ENCODE data around the gene IFT27.

IFT27 gene, protein sequence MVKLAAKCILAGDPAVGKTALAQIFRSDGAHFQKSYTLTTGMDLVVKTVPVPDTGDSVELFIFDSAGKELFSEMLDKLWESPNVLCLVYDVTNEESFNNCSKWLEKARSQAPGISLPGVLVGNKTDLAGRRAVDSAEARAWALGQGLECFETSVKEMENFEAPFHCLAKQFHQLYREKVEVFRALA

DNA sequence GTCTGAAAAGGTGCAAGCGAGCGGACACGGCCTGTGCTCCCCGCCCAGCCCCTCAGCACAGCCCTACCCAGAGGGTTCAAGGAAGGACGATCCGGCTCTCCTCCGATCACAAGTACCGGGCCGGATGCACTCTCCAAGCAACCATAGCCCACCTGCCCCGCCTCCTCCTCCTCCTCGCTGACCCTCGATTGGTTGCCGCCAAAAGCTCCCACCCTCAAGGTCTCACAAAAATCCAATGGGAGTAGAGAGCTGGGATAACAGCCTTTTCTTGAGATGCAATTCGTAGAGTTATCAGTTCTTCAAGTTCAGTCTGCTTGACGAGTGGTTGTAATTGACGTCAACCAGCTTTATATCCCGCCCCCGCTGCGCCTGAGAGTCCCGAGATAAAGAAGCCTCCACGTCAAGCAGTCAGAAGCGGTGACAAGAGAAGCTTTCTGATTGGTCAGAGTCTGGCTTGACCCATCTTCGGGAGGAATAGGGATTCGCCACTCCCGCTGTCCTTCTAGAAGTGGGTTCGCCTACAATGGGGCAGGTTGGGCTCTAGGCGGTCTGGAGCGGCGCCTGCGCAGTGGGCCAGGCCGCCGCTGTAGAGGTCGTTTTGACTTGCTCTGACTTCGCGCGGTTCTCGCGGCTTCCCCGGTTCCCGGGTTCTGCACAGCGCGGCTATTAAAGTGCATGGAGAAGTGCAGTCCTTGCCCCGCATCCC, at the start of gene IFT27:
TSS of gene IFT27 (minus strand) at position 156 of the 706 bp plus-strand sequence. CDS start 412 bp downstream, outside the sequence.
- TF ChIP-seq GATA3 (IDR thresholded peaks at IDR 0.05; ENCODE audit: low read depth, low read length) (no peak), GATA2 (IDR thresholded peaks at IDR 0.05; ENCODE audit: low read depth, low read length) (peak; percentile 56)

DNA sequence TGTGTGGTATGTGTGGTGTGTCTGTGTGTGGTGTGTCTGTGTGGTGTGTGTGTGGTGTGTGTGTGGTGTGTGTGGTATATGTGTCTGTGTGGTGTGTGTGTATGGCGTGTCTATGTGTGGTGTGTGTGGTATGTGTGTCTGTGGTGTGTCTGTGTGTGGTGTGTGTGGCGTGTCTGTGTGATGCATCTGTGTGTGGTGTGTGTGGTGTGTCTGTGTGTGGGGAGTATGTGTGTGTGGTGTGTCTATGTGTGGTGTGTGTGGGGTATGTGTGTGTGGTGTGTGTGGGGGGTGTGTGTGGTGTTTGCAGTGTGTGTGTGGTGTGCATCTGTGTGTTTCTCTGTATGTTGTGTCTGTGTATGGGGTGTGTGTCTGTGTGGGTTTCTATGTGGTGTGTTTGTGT, 48.7 kb upstream of the IFT27 start:
- TF ChIP-seq GATA2 (IDR thresholded peaks at IDR 0.05; ENCODE audit: low read depth, low read length) (no peak), GATA3 (IDR thresholded peaks at IDR 0.05; ENCODE audit: low read depth, low read length) (no peak)

DNA sequence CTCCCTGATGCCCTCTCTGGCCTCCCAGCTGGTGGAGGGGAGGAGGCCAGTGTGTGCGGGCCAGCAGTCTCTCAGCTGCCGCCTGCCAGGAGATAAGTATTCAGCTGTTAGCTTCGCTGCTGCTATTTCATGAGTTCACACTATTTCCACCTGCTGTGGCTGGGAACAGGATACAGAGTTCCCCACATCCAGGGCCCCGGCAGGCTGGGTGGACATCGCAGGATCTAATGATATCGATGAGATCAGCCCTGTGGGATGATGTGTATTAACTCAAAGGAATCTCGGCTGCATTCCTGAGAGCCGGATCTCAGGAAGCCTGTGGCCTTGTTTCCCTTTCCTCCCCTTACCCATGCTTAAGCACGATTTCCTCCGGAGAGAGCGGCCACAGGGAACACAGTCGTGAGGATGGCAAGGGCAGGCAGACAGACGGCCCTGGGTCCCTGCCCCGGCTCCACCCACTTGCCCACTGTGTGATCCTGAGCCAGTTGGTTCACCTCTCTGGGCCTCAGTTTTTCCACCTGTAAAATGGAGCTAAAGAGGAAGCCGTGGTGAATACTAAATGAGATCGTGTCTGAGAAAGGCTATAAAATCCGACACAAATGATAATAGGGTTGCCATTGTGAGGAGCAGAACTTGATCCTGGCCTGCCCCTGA, 47.4 kb upstream of the IFT27 start:
- TF ChIP-seq GATA2 (IDR thresholded peaks at IDR 0.05; ENCODE audit: low read depth, low read length): no peak
- TF ChIP-seq GATA3 (IDR thresholded peaks at IDR 0.05; ENCODE audit: low read depth, low read length): no peak

DNA sequence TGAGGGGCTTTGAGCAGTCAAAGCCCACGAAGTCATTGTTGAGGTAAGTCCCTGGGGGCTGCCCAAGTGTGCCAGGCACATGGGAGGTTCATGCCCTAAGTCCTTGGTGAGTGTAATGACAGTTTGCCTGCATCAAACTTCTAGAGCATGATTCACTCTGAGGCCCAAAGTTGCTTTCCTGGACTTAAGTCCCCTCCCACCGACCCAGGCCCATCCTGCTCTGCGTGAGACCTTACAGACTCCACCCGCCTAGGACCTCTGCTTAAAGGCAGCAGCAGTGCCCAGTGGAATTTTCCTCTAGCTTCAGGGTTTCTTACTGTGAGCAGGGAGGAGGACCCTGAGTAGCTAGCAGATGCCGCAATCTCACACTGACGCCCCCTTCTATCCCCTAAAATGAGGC, 46.7 kb upstream of the IFT27 start:
- no peak for TF ChIP-seq GATA2 (IDR thresholded peaks at IDR 0.05; ENCODE audit: low read depth, low read length)
- no peak for TF ChIP-seq GATA3 (IDR thresholded peaks at IDR 0.05; ENCODE audit: low read depth, low read length)

DNA sequence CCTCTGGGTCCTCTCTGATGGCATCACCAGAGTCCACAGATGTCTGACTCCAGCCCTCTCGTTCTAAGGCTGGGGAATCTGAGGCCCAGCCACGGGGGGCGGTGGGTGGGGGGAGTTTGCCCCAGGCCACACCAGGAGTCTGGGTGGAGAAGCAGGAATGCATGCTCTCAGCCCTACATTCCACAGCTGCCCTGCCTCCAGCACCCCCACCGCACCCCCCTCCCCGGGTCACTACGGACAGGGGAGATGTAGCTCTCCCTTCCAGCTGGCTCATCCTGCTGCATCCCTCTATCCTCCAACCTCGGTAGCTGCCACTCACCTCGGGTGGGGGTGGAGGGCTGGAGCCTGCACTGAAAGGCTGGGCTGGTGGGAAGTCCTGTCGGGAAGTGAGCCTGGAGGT, 43.2 kb upstream of the IFT27 start:
- TF ChIP-seq GATA2 (IDR thresholded peaks at IDR 0.05; ENCODE audit: low read depth, low read length) (no peak), GATA3 (IDR thresholded peaks at IDR 0.05; ENCODE audit: low read depth, low read length) (no peak)

DNA sequence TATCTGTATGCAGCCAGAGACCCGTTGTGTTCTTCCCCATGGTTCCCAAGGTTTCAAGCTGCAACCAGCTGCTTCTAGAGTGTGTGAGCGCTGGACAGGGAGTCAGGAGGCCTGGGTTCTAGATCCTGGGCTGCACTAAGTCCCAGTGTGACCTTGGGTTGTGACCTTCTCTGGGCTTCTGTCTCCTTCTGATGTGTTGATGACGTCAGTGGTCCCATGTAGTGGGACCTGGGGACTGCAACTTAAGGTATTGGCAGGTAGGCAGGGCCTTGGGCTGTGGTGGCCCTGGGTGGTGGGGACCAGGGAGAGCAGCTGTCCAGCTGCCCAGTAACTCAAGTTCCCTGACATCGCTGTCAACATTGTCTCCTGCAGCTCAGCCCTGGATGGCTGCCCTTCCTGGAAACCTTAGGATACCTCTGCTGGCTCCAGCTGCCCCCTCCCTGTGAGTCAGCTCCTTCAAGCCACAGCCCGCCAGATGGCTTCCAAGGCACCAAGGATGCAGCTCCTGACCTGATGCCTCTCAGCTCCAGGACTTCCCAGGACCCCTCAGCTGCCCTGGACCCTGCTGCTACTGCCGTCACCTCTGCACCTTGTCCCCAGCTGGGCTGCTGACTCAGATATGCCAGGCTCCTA, 42.2 kb upstream of the IFT27 start:
- no peak for TF ChIP-seq GATA3 (IDR thresholded peaks at IDR 0.05; ENCODE audit: low read depth, low read length)
- no peak for TF ChIP-seq GATA2 (IDR thresholded peaks at IDR 0.05; ENCODE audit: low read depth, low read length)

DNA sequence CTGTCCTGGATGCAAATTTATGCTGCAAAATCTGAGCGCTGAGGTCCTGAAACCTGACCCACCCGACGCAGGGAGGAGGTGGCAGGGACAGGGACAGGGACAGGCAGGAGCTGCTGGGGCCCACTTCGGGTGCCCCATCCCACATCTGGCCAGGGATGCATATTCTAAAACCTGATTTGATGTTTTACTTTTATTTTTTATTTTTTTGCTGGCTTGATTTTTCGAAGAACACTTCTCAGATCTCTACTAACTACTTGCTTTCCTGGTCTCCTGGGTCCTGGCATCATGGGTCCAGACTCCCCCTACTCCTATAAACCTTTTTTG, 41.6 kb upstream of the IFT27 start:
- TF ChIP-seq GATA3 (IDR thresholded peaks at IDR 0.05; ENCODE audit: low read depth, low read length) (no peak), GATA2 (IDR thresholded peaks at IDR 0.05; ENCODE audit: low read depth, low read length) (no peak)

DNA sequence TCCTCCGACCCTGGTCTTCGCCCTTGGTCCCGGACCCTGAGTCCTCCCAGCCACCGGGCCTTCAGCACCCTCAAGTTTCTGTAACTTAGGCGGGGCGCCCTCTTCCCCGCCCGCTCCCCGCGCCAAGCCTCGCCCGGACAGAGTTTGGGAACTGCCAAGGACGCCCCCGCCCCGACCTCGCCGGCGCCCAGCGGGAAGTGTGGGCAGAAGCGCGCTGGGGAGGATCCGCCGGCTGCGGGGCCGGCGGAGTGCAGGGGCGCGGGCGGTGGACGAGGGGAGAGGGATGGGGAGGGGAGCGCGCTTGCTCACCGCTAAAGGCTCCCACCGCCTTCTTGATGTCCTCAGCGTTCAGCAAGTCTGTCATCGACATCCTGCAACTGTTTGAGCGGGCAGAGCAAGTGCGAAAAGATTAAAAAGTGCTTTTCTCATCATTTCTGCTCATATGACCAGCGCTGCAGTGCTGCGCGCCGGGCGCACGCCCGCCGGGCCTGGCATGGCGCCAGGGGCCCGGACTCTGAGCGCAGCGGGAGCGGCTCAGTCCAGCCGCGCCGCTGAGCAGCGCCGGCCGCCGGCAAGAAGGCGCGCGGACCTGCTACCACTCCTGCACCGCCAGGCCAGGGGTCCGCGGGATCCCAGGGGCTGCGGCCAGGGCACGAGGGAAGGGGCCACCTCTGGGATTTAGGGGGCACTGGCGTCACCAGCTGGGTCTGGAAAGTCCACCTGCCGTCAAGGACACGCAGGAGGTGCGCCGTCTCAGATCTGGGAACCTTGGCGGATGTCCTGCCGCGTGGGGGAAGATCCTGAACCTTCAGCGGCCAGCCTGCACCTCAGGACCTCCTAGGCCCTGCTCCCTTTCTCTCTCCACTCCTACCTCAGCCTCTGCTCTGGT, 41.0 kb upstream of the IFT27 start, which contains the start of gene PVALB:
TSS of gene PVALB (minus strand) at position 400 of the 889 bp plus-strand sequence. CDS start at position 370, 30 bp downstream.
- TF ChIP-seq GATA2 (IDR thresholded peaks at IDR 0.05; ENCODE audit: low read depth, low read length): no peak
- TF ChIP-seq GATA3 (IDR thresholded peaks at IDR 0.05; ENCODE audit: low read depth, low read length): no peak

DNA sequence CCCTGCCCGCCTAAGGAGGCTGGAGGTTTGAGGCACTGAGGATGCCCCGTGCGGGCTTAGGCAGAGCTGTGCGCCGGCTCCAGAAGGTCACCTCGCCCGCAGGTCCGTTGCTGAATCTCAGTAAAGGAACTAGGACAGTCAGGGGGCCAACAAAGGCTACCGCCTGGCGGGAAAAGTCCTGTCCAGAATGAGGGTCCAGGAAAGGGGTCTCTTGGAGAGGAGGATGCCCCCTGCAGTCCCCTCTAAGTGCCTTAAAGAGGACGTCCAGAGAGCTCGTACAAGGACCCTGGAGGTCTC, 40.4 kb upstream of the IFT27 start:
- TF ChIP-seq GATA3 (IDR thresholded peaks at IDR 0.05; ENCODE audit: low read depth, low read length) (no peak), GATA2 (IDR thresholded peaks at IDR 0.05; ENCODE audit: low read depth, low read length) (no peak)

DNA sequence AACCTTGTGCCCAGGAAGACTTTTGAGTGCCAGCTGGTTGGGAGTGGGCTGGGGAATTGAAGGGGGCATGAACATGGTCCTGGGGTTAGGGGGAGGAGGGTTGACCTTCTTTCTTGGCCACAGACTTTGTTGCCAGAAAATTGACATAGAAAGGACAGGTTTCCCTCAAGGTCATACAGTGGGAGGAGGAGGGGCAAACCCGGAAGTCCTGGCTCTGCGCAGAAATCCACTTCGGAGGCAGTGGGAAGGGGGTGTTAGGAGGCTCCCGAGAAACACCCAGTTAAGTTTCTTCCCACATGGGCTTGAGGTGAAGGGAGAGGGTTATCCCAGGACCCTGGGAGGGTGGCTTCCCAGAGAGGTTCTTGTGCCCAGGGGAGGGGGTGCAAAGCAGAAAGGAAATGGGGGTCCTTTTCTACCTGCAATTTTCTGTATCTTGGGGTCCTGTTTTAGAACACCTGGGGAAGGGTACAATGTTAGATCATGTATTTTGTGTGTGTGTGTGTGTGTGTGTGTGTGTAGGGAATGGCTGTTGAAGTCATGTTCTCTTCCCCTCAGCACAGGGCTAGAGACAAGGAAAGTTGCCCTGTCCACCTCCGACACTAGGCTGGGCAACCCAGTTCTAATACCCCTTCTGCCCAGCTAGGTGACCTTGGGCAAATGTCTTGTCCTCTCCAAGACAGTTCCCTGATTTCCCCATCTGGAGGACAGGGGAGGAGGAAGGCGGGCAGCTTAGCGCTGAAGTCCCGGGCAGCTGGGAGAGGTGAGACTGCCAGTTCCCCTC, 39.8 kb upstream of the IFT27 start:
- no peak for TF ChIP-seq GATA2 (IDR thresholded peaks at IDR 0.05; ENCODE audit: low read depth, low read length)
- TF ChIP-seq GATA3 (IDR thresholded peaks at IDR 0.05; ENCODE audit: low read depth, low read length): no peak

DNA sequence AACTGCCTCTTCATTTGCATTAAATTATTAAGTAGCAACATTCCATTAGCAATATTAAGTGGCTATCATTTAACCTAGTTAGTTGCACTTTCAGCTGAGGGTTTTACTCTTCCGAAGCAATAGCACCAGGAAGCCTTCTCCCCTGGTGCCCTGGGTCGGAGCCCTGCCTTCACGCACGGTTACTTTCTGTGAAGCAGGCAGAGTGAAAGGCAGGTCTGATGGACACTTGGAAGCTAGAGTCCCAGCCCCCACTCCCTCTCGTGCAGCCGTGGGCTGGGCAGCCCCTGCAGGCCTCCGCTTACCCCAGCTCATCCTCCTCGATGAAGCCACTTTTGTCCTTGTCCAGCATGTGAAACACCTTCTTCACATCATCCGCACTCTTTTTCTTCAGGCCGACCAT, 38.9 kb upstream of the IFT27 start:
- TF ChIP-seq GATA2 (IDR thresholded peaks at IDR 0.05; ENCODE audit: low read depth, low read length) (no peak), GATA3 (IDR thresholded peaks at IDR 0.05; ENCODE audit: low read depth, low read length) (no peak)

DNA sequence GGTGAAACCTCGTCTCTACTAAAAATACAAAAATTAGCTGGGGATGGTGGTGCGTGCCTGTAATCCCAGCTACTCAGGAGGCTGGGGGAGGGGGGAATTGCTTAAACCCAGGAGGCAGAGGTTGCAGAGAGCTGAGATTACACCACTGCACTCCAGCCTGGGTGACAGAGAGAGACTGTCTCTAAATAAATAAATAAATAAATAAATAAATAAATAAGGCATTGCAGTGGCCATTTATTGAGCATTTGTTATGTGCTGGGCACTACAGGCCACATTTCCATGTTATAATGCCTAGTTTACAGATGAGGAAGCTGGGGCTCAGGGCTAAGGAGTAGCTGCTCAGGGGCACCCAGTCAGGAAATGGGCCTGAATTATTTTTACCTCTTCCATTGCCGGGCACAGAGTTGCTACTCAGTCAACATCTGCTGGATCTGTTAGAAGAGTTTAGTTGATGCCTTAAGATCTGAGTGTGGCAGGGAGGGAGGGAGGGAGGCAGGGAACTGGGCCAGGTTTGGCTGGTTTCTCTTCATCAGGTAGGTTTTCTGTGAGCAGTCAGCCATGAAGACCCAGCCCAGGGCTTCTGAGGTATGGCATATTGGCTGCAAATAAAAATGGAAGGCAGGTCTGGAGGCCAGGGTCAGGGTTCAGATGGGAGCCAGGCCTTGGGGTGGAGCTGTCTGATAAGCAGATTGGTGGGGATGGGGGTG, 35.3 kb upstream of the IFT27 start:
- TF ChIP-seq GATA3 (IDR thresholded peaks at IDR 0.05; ENCODE audit: low read depth, low read length) (no peak), GATA2 (IDR thresholded peaks at IDR 0.05; ENCODE audit: low read depth, low read length) (no peak)
